H4 (cell line): ENCODE data around the gene NTSR2. TPM values are rescaled to one million over a fixed set of nuclear protein-coding genes. Genes with fewer than 3 reads are reported as not detected.
"Not testable (repeated sequence)": the region's sequence is repeated elsewhere in the genome, so short reads cannot be mapped to it uniquely, and the experiment has no call there.

Experiments used
- DNase-seq: peaks from one replicate; pipeline ENCODE4 v3.0.0-alpha.2; 2015; ENCODE audit warnings: low spot score
- total RNA-seq: library from RNA; depleted of rRNA; stranded (reverse); fragments of >200 nt; shearing (Covaris generic); gene quantifications from 2 replicates; pipeline ENCODE4 v1.2.3, GENCODE V29; 2014

The NTSR2 gene
- total RNA-seq, 1 experiment from 2014 or later = not detected

GRCh38 chr2:11679486-11680181, 9.6 kb upstream of the NTSR2 start:
- no peak for DNase-seq

- no peak for DNase-seq
These were observed 9.0 kb upstream of the NTSR2 start for GRCh38 chr2:11679016-11679415.

- DNase-seq = no peak
These were observed 8.4 kb upstream of the NTSR2 start for GRCh38 chr2:11678306-11678960.

- DNase-seq = no peak
These were observed 7.4 kb upstream of the NTSR2 start for GRCh38 chr2:11677136-11678055.

- DNase-seq = no peak
These were observed 6.6 kb upstream of the NTSR2 start for GRCh38 chr2:11676640-11677039.

- no peak for DNase-seq
These were observed 5.6 kb upstream of the NTSR2 start for GRCh38 chr2:11675423-11676112.

GRCh38 chr2:11674983-11675382, 5.0 kb upstream of the NTSR2 start:
- DNase-seq = no peak

GRCh38 chr2:11672407-11672806, 2.4 kb upstream of the NTSR2 start:
- DNase-seq = no peak

- no peak for DNase-seq
These were observed 1.9 kb downstream of the NTSR2 start for GRCh38 chr2:11667866-11668637.

GRCh38 chr2:11667194-11667593, 2.8 kb downstream of the NTSR2 start:
- DNase-seq = no peak

GRCh38 chr2:11665510-11666362, 4.3 kb downstream of the NTSR2 start:
- DNase-seq = no peak

GRCh38 chr2:11665028-11665427, 5.0 kb downstream of the NTSR2 start:
- DNase-seq = no peak

GRCh38 chr2:11663427-11663826, 6.6 kb downstream of the NTSR2 start:
- no peak for DNase-seq

- no peak for DNase-seq
These were observed 7.1 kb downstream of the NTSR2 start for GRCh38 chr2:11662882-11663281.

- DNase-seq = no peak
These were observed 8.0 kb downstream of the NTSR2 start for GRCh38 chr2:11661891-11662435.

- DNase-seq = not testable (repeated sequence)
These were observed 9.6 kb downstream of the NTSR2 start for GRCh38 chr2:11660396-11660795.

GRCh38 chr2:11659851-11660250, 10.1 kb downstream of the NTSR2 start:
- no peak for DNase-seq

GRCh38 chr2:11659115-11659475, 10.9 kb downstream of the NTSR2 start:
- DNase-seq = no peak

GRCh38 chr2:11658208-11659114, 11.5 kb downstream of the NTSR2 start:
- no peak for DNase-seq
